Measurements from ENCODE around the gene GNG7.

Gene GNG7

DNA sequence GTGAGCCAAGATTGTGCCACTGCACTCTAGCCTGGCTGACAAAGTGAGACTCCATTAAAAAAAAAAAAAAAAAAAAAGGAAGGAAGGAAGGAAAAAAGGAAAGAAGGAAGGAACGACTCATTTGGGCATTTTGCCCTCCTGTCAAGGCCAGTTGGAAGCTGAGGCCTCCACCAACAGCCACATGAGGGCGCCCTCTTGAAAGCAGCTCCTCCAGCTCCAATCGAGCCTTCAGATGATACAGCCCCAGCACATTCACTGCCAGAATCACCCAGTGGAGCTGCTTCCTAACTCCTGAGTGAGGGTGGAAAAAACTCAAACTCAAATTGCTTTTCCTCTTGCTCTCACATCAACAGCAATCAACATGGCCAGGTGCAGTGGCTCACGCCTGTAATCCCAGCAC lies 40.9 kb downstream of the GNG7 start:
- no peaks in the 10 kb centered on the region for H3K36me3 ChIP-seq (ENCODE audit: insufficient read depth, low read length)
- H3K27ac ChIP-seq (ENCODE audit: low read length), result no peak overlapping the region
- H3K4me3 ChIP-seq (ENCODE audit: low read depth in 1 of 2, low read length in 2 of 2), result no peak overlapping the region
- peak; percentile 15 for DNase-seq
- no peaks in the 10 kb centered on the region for H4K20me1 ChIP-seq (ENCODE audit: insufficient read depth, low read length)
- no peaks in the 10 kb centered on the region for H3K27me3 ChIP-seq (ENCODE audit: insufficient read depth, low read length, poor library complexity)
- H3K9me3 ChIP-seq (ENCODE audit: insufficient read depth, low read length, severe bottlenecking), result no peaks in the 10 kb centered on the region
- H3K4me2 ChIP-seq (ENCODE audit: insufficient read depth, low read length), result no peak overlapping the region
- no peak overlapping the region for H2AFZ ChIP-seq (ENCODE audit: low read depth, low read length)
- TF ChIP-seq, protein P1, sequence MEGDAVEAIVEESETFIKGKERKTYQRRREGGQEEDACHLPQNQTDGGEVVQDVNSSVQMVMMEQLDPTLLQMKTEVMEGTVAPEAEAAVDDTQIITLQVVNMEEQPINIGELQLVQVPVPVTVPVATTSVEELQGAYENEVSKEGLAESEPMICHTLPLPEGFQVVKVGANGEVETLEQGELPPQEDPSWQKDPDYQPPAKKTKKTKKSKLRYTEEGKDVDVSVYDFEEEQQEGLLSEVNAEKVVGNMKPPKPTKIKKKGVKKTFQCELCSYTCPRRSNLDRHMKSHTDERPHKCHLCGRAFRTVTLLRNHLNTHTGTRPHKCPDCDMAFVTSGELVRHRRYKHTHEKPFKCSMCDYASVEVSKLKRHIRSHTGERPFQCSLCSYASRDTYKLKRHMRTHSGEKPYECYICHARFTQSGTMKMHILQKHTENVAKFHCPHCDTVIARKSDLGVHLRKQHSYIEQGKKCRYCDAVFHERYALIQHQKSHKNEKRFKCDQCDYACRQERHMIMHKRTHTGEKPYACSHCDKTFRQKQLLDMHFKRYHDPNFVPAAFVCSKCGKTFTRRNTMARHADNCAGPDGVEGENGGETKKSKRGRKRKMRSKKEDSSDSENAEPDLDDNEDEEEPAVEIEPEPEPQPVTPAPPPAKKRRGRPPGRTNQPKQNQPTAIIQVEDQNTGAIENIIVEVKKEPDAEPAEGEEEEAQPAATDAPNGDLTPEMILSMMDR (IDR thresholded peaks at IDR 0.05; ENCODE audit: borderline replicate concordance, extremely low read depth, low read length, poor library complexity, severe bottlenecking), result peak; percentile 52
- TF ChIP-seq EZH2 (IDR thresholded peaks at IDR 0.05; ENCODE audit: borderline replicate concordance, low read depth, low read length, severe bottlenecking), result no peak
- H3K79me2 ChIP-seq (ENCODE audit: insufficient read depth, low read length), result no peaks in the 10 kb centered on the region
- no peak overlapping the region for H3K9ac ChIP-seq (ENCODE audit: low read depth, low read length)
- no peaks in the 10 kb centered on the region for H3K4me1 ChIP-seq (ENCODE audit: insufficient read depth, low read length)
- no peak for ATAC-seq (ENCODE audit: insufficient read depth, low read depth)

DNA sequence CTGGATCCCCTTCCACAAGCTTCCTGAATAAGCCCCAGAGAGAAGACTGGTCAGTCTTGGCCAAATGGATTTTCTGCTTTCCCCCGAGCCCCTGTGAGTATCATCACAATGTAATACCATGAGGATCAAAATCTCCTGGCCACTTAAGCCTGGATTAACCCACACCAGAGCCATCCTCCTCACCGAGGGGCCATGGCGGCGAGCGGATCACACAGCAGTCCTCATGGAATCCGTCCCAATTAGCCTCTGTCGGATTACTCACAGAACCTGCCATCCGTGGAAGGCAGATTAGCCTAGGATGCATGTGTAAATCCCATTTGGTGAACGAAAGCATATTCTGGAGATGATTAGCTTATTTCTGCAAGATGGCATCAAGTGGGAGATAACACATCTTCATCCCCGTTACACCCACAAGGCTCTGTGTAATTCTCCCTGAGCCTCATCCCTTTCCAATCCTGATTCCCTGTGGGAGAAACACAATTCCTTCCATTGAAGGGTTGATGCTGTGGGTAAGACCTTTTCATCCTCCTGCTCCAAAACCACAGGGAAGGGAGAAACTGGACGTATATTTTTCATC lies 42.5 kb downstream of the GNG7 start:
- Histone ChIP-seq H3K9me3 (ENCODE audit: insufficient read depth, low read length, severe bottlenecking) (no peaks in the 10 kb centered on the region), H3K27me3 (ENCODE audit: insufficient read depth, low read length, poor library complexity) (no peaks in the 10 kb centered on the region), H3K9ac (ENCODE audit: low read depth, low read length) (no peak overlapping the region), H3K79me2 (ENCODE audit: insufficient read depth, low read length) (no peaks in the 10 kb centered on the region), H3K36me3 (ENCODE audit: insufficient read depth, low read length) (no peaks in the 10 kb centered on the region), H3K4me2 (ENCODE audit: insufficient read depth, low read length) (no peak overlapping the region), H3K4me3 (ENCODE audit: low read depth in 1 of 2, low read length in 2 of 2) (no peak overlapping the region), H3K4me1 (ENCODE audit: insufficient read depth, low read length) (no peaks in the 10 kb centered on the region), H3K27ac (ENCODE audit: low read length) (no peak overlapping the region), H4K20me1 (ENCODE audit: insufficient read depth, low read length) (no peaks in the 10 kb centered on the region), H2AFZ (ENCODE audit: low read depth, low read length) (no peak overlapping the region)
- DNase-seq (no peak), ATAC-seq (ENCODE audit: insufficient read depth, low read depth) (no peak)
- no peak for TF ChIP-seq EZH2 (IDR thresholded peaks at IDR 0.05; ENCODE audit: borderline replicate concordance, low read depth, low read length, severe bottlenecking)
- TF ChIP-seq, protein P1 (IDR thresholded peaks at IDR 0.05; ENCODE audit: borderline replicate concordance, extremely low read depth, low read length, poor library complexity, severe bottlenecking), result no peak

GRCh38 chr19:2656533-2656932 lies 46.0 kb downstream of the GNG7 start:
- no peak for ATAC-seq (ENCODE audit: insufficient read depth, low read depth)
- H3K4me2 ChIP-seq (ENCODE audit: insufficient read depth, low read length), result no peak overlapping the region

More at GRCh38 chr19:2656533-2656932, 46.0 kb downstream of the GNG7 start:
- no peaks in the 10 kb centered on the region for H3K4me1 ChIP-seq (ENCODE audit: insufficient read depth, low read length)
- H3K9ac ChIP-seq (ENCODE audit: low read depth, low read length), result no peak overlapping the region
- H3K79me2 ChIP-seq (ENCODE audit: insufficient read depth, low read length), result no peaks in the 10 kb centered on the region
- no peaks in the 10 kb centered on the region for H3K36me3 ChIP-seq (ENCODE audit: insufficient read depth, low read length)
- no peak for DNase-seq
- H2AFZ ChIP-seq (ENCODE audit: low read depth, low read length), result no peak overlapping the region
- no peak overlapping the region for H3K27ac ChIP-seq (ENCODE audit: low read length)
- no peaks in the 10 kb centered on the region for H4K20me1 ChIP-seq (ENCODE audit: insufficient read depth, low read length)
- H3K27me3 ChIP-seq (ENCODE audit: insufficient read depth, low read length, poor library complexity), result no peaks in the 10 kb centered on the region
- no peaks in the 10 kb centered on the region for H3K9me3 ChIP-seq (ENCODE audit: insufficient read depth, low read length, severe bottlenecking)
- TF ChIP-seq EZH2 (IDR thresholded peaks at IDR 0.05; ENCODE audit: borderline replicate concordance, low read depth, low read length, severe bottlenecking), result no peak
- TF ChIP-seq, protein P1 (IDR thresholded peaks at IDR 0.05; ENCODE audit: borderline replicate concordance, extremely low read depth, low read length, poor library complexity, severe bottlenecking), result no peak
- H3K4me3 ChIP-seq (ENCODE audit: low read depth in 1 of 2, low read length in 2 of 2), result no peak overlapping the region
